ENCODE measurements around the gene SZT2.

The SZT2 gene

GRCh38 chr1:43365678-43366077, 24.0 kb upstream of the SZT2 start:
- Histone ChIP-seq H3K4me3 (ENCODE audit: low read depth, low read length) (peak overlapping the region; percentile 82), H3K27ac (no peak overlapping the region), H3K36me3 (replicated peaks) (peaks cover 36% of the 10 kb centered on the region), H3K27me3 (replicated peaks) (no peaks in the 10 kb centered on the region)
- TF ChIP-seq CTCF (IDR thresholded peaks at IDR 0.05; ENCODE audit: low read depth, low read length, missing control alignments) = no peak
- no peak for DNase-seq
- in situ Hi-C loops (cut with HindIII; ENCODE audit: low pct_ligation_motif_present, low sequenced_read_pairs) = no loop called here

GRCh38 chr1:43366179-43366578, 23.5 kb upstream of the SZT2 start:
- H3K27me3 ChIP-seq (replicated peaks) = no peaks in the 10 kb centered on the region
- H3K4me3 ChIP-seq (ENCODE audit: low read depth, low read length) = peak overlapping the region; percentile 82
- no peak for TF ChIP-seq CTCF (IDR thresholded peaks at IDR 0.05; ENCODE audit: low read depth, low read length, missing control alignments)
- in situ Hi-C loops (cut with HindIII; ENCODE audit: low pct_ligation_motif_present, low sequenced_read_pairs) = no loop called here
- no peak overlapping the region for H3K27ac ChIP-seq
- no peak for DNase-seq
- peaks cover 34% of the 10 kb centered on the region for H3K36me3 ChIP-seq (replicated peaks)

- Histone ChIP-seq H3K36me3 (replicated peaks) (peaks cover 29% of the 10 kb centered on the region), H3K4me3 (ENCODE audit: low read depth, low read length) (peak overlapping the region; percentile 82), H3K27ac (peak overlapping the region; percentile 76), H3K27me3 (replicated peaks) (no peaks in the 10 kb centered on the region)
- in situ Hi-C loops (cut with HindIII; ENCODE audit: low pct_ligation_motif_present, low sequenced_read_pairs) = no loop called here
- TF ChIP-seq CTCF (IDR thresholded peaks at IDR 0.05; ENCODE audit: low read depth, low read length, missing control alignments) = no peak
- no peak for DNase-seq
Measured at GRCh38 chr1:43366601-43367025, 23.1 kb upstream of the SZT2 start.

- in situ Hi-C loops (cut with HindIII; ENCODE audit: low pct_ligation_motif_present, low sequenced_read_pairs) = no loop called here
- Histone ChIP-seq H3K36me3 (replicated peaks) (peaks cover 24% of the 10 kb centered on the region), H3K27me3 (replicated peaks) (no peaks in the 10 kb centered on the region), H3K4me3 (ENCODE audit: low read depth, low read length) (peak overlapping the region; percentile 82), H3K27ac (peak overlapping the region; percentile 76)
- DNase-seq = no peak
- TF ChIP-seq CTCF (IDR thresholded peaks at IDR 0.05; ENCODE audit: low read depth, low read length, missing control alignments) = no peak
Measured at GRCh38 chr1:43367026-43367903, 22.4 kb upstream of the SZT2 start.

GRCh38 chr1:43367904-43368645, 21.6 kb upstream of the SZT2 start, which contains the start of gene ELOVL1:
Gene ELOVL1, minus strand, starts transcription at chr1:43368011. Its CDS starts 2,402 bp downstream, at chr1:43365609.
- H3K27ac ChIP-seq = peak within 1 kb of the TSS; percentile 76
- H3K36me3 ChIP-seq (replicated peaks) = peaks cover 19% of the 10 kb centered on the region
- DNase-seq = peak; percentile 74
- TF ChIP-seq CTCF (IDR thresholded peaks at IDR 0.05; ENCODE audit: low read depth, low read length, missing control alignments) = peak; percentile 51
- in situ Hi-C loops (cut with HindIII; ENCODE audit: low pct_ligation_motif_present, low sequenced_read_pairs) = no loop called here
- no peaks in the 10 kb centered on the region for H3K27me3 ChIP-seq (replicated peaks)
- peak within 1 kb of the TSS; percentile 82 for H3K4me3 ChIP-seq (ENCODE audit: low read depth, low read length)
